Stomach smooth muscle (tissue), 2 donors: ENCODE measurements around the gene DNASE1L3.

Experiments
- H3K27ac ChIP-seq: one replicate; pipeline ENCODE4 v1.7.0; 2013; ENCODE audit warnings: mild to moderate bottlenecking, low read length, inconsistent platforms
- H3K27me3 ChIP-seq, 2 donors: one replicate each; pipeline ENCODE4 v1.7.0; 2013; ENCODE audit warnings: low read length in 2 of 2; ENCODE audit not compliant: insufficient read depth in 2 of 2, control insufficient read depth in 1 of 2
- H3K36me3 ChIP-seq, 2 donors: one replicate each; pipeline ENCODE4 v1.7.0; 2013; ENCODE audit warnings: low read length in 2 of 2; ENCODE audit not compliant: control insufficient read depth in 2 of 2, insufficient read depth in 2 of 2
- H3K4me1 ChIP-seq: one replicate; pipeline ENCODE4 v1.7.0; 2013; ENCODE audit warnings: low read length; ENCODE audit not compliant: control insufficient read depth, insufficient read depth
- H3K4me3 ChIP-seq, 2 donors: one replicate each; pipeline ENCODE4 v1.7.0; 2013; ENCODE audit warnings: low read length in 2 of 2
- H3K9ac ChIP-seq, 2 donors: one replicate each; pipeline ENCODE4 v1.7.0; 2013; ENCODE audit warnings: low read length in 2 of 2, mild to moderate bottlenecking in 1 of 2
- H3K9me3 ChIP-seq, 2 donors: one replicate each; pipeline ENCODE4 v1.7.0; 2013; ENCODE audit warnings: low read length in 2 of 2; ENCODE audit not compliant: control insufficient read depth in 2 of 2
- donor health status: healthy.
- donor health status: Pancreatic carcinoma.

The DNASE1L3 gene

GRCh38 chr3:58168498-58168897 lies 42.3 kb downstream of the DNASE1L3 start:
- H3K36me3 ChIP-seq = peaks cover 14 to 29% of the 10 kb centered on the region in 2 donors

GRCh38 chr3:58167431-58168351 lies 43.1 kb downstream of the DNASE1L3 start:
- Histone ChIP-seq H3K27me3 (no peaks in the 10 kb centered on the region), H3K4me3 (no peak overlapping the region), H3K9me3 (no peaks in the 10 kb centered on the region), H3K27ac (no peak overlapping the region), H3K9ac (no peak overlapping the region), H3K4me1 (peaks cover 37% of the 10 kb centered on the region), H3K36me3 (peaks cover 14 to 36% of the 10 kb centered on the region in 2 donors)

More at GRCh38 chr3:58168498-58168897, 42.3 kb downstream of the DNASE1L3 start:
- Histone ChIP-seq H3K4me3 (no peak overlapping the region), H3K9ac (no peak overlapping the region), H3K27me3 (no peaks in the 10 kb centered on the region), H3K27ac (no peak overlapping the region), H3K9me3 (no peaks in the 10 kb centered on the region), H3K4me1 (peaks cover 37% of the 10 kb centered on the region)

GRCh38 chr3:58164906-58165821 lies 45.6 kb downstream of the DNASE1L3 start:
- H3K4me1 ChIP-seq = peaks cover 44% of the 10 kb centered on the region
- H3K27me3 ChIP-seq = no peaks in the 10 kb centered on the region
- H3K36me3 ChIP-seq = peaks cover 9 to 44% of the 10 kb centered on the region in 2 donors
- H3K4me3 ChIP-seq = peak overlapping the region in 1 of 2 donors; percentile 52
- peak overlapping the region in 1 of 2 donors; percentile 42 for H3K9ac ChIP-seq
- H3K9me3 ChIP-seq = no peaks in the 10 kb centered on the region
- H3K27ac ChIP-seq = peak overlapping the region; percentile 76

- H3K36me3 ChIP-seq = peaks cover 5 to 41% of the 10 kb centered on the region in 2 donors
- peak overlapping the region in 1 of 2 donors; percentile 42 for H3K9ac ChIP-seq
- no peak overlapping the region for H3K4me3 ChIP-seq
- H3K4me1 ChIP-seq = peaks cover 49% of the 10 kb centered on the region
- peak overlapping the region; percentile 76 for H3K27ac ChIP-seq
- H3K27me3 ChIP-seq = no peaks in the 10 kb centered on the region
- H3K9me3 ChIP-seq = no peaks in the 10 kb centered on the region
Measured at GRCh38 chr3:58164199-58164879, 46.4 kb downstream of the DNASE1L3 start.

GRCh38 chr3:58163234-58163633 lies 47.5 kb downstream of the DNASE1L3 start:
- Histone ChIP-seq H3K27ac (peak overlapping the region; percentile 76), H3K4me3 (no peak overlapping the region), H3K36me3 (peaks cover 5 to 38% of the 10 kb centered on the region in 2 donors), H3K27me3 (no peaks in the 10 kb centered on the region), H3K9ac (no peak overlapping the region), H3K9me3 (no peaks in the 10 kb centered on the region), H3K4me1 (peaks cover 49% of the 10 kb centered on the region)

- Histone ChIP-seq H3K9ac (no peak overlapping the region), H3K9me3 (no peaks in the 10 kb centered on the region), H3K4me3 (no peak overlapping the region), H3K4me1 (peaks cover 36% of the 10 kb centered on the region), H3K36me3 (peaks cover 14 to 45% of the 10 kb centered on the region in 2 donors), H3K27ac (no peak overlapping the region), H3K27me3 (no peaks in the 10 kb centered on the region)
Measured at GRCh38 chr3:58161435-58162398, 49.1 kb downstream of the DNASE1L3 start.

- no peak overlapping the region for H3K27ac ChIP-seq
- H3K9me3 ChIP-seq = no peaks in the 10 kb centered on the region
- no peak overlapping the region for H3K9ac ChIP-seq
- H3K4me3 ChIP-seq = no peak overlapping the region
- no peaks in the 10 kb centered on the region for H3K27me3 ChIP-seq
- peaks cover 18 to 54% of the 10 kb centered on the region in 2 donors for H3K36me3 ChIP-seq
- peaks cover 29% of the 10 kb centered on the region for H3K4me1 ChIP-seq
Measured at GRCh38 chr3:58160399-58160798, 50.4 kb downstream of the DNASE1L3 start.

- Histone ChIP-seq H3K27ac (no peak overlapping the region), H3K9ac (no peak overlapping the region), H3K4me1 (peaks cover 12% of the 10 kb centered on the region), H3K9me3 (no peaks in the 10 kb centered on the region), H3K4me3 (no peak overlapping the region), H3K36me3 (peaks cover 26 to 56% of the 10 kb centered on the region in 2 donors), H3K27me3 (no peaks in the 10 kb centered on the region)
Measured at GRCh38 chr3:58158442-58159153, 52.2 kb downstream of the DNASE1L3 start.

- Histone ChIP-seq H3K4me3 (no peak overlapping the region), H3K9me3 (no peaks in the 10 kb centered on the region), H3K9ac (no peak overlapping the region), H3K4me1 (peaks cover 12% of the 10 kb centered on the region), H3K36me3 (peaks cover 34 to 57% of the 10 kb centered on the region in 2 donors), H3K27ac (no peak overlapping the region), H3K27me3 (no peaks in the 10 kb centered on the region)
Measured at GRCh38 chr3:58157700-58158099, 53.1 kb downstream of the DNASE1L3 start.
